ENCODE results near the gene CDRT15.
"Not testable (repeated sequence)": the region's sequence is repeated elsewhere in the genome, so short reads cannot be mapped to it uniquely, and the experiment has no call there.

Gene CDRT15

GRCh38 chr17:14186443-14186842 lies 50.2 kb downstream of the CDRT15 start:
- not testable (repeated sequence) for DNase-seq
